Neural cell (in vitro differentiated cells): ENCODE results near the gene SLC45A1. TPM values are rescaled to one million over a fixed set of nuclear protein-coding genes. Genes with fewer than 3 reads are reported as not detected.

Source experiments
- H2AFZ ChIP-seq: fragments of 200-600, 300-800 bp; sonication (generic), shearing (Covaris generic); 2 replicates; pipeline ENCODE4 v1.6.0; 2014; ENCODE audit warnings: low read depth, mild to moderate bottlenecking, antibody characterized with exemption, low read length, moderate library complexity
- H3F3A ChIP-seq: fragments of 200-600 bp; shearing (Covaris generic); 2 replicates; pipeline ENCODE4 v1.6.1; 2016; ENCODE audit warnings: mild to moderate bottlenecking, moderate library complexity, mixed read lengths, antibody characterized with exemption, low read length; ENCODE audit not compliant: insufficient read depth, poor library complexity, severe bottlenecking
- H3K27ac ChIP-seq: fragments of 200-600, 300-800 bp; sonication (generic), shearing (Covaris generic); 2 replicates; pipeline ENCODE4 v1.5.1; 2014; ENCODE audit warnings: mild to moderate bottlenecking, low read length, moderate library complexity
- H3K27me3 ChIP-seq: fragments of 300-800, 200-600 bp; sonication (generic), shearing (Covaris generic); 2 replicates; pipeline ENCODE4 v1.6.0; 2014; ENCODE audit warnings: mild to moderate bottlenecking, low read depth, low read length, moderate library complexity; ENCODE audit not compliant: insufficient read depth
- H3K36me3 ChIP-seq: fragments of 300-800, 200-600 bp; sonication (generic), shearing (Covaris generic); 2 replicates; pipeline ENCODE4 v1.5.1; 2014; ENCODE audit warnings: mild to moderate bottlenecking, antibody characterized with exemption, low read length, moderate library complexity; ENCODE audit not compliant: insufficient read depth
- H3K4me2 ChIP-seq: fragments of 300-800, 200-600 bp; sonication (generic), shearing (Covaris generic); 2 replicates; pipeline ENCODE4 v1.6.0; 2014; ENCODE audit warnings: mild to moderate bottlenecking, low read length
- H3K4me3 ChIP-seq: fragments of 300-800, 200-600 bp; sonication (generic), shearing (Covaris generic); 2 replicates; pipeline ENCODE4 v1.5.1; 2014; ENCODE audit warnings: mild to moderate bottlenecking, low read length, moderate library complexity
- H3K79me2 ChIP-seq: fragments of 200-600 bp; shearing (Covaris generic); replicated peaks from 2 replicates; pipeline ENCODE4 v1.6.0; 2014; ENCODE audit warnings: mild to moderate bottlenecking, low read length, moderate library complexity; ENCODE audit not compliant: insufficient read depth
- H3K9ac ChIP-seq: fragments of 300-800, 200-600 bp; sonication (generic), shearing (Covaris generic); 2 replicates; pipeline ENCODE4 v1.6.1; 2016; ENCODE audit warnings: mild to moderate bottlenecking, low read length, mixed read lengths
- H3K9me2 ChIP-seq: fragments of 200-600 bp; shearing (Covaris generic); 2 replicates; pipeline ENCODE4 v1.6.1; 2016; ENCODE audit warnings: mild to moderate bottlenecking, low read length, mixed read lengths; ENCODE audit not compliant: insufficient read depth
- H3K9me3 ChIP-seq: fragments of 200-600, 300-800 bp; sonication (generic), shearing (Covaris generic); 2 replicates; pipeline ENCODE4 v1.6.1; 2016; ENCODE audit warnings: mild to moderate bottlenecking, mixed run types, low read length, moderate library complexity, mixed read lengths
- H4K20me1 ChIP-seq: fragments of 200-600 bp; shearing (Covaris generic); 2 replicates; pipeline ENCODE4 v1.6.1; 2016; ENCODE audit warnings: mild to moderate bottlenecking, mixed run types; ENCODE audit not compliant: insufficient read depth
- CTCF ChIP-seq: fragments of 450-650 bp; IDR thresholded peaks from 2 replicates; pipeline ENCODE4 v1.5.1; 2014; ENCODE audit warnings: antibody characterized with exemption, mild to moderate bottlenecking, moderate library complexity; ENCODE audit not compliant: poor library complexity, severe bottlenecking
- EP300 ChIP-seq: fragments of 450-650 bp; conservative IDR thresholded peaks from 2 replicates; pipeline ENCODE4 v1.6.1; 2014; ENCODE audit warnings: antibody characterized with exemption, mild to moderate bottlenecking, moderate library complexity; ENCODE audit not compliant: poor library complexity, severe bottlenecking
- EZH2 ChIP-seq: fragments of 200-600, 300-800 bp; shearing (Covaris generic), sonication (generic); IDR thresholded peaks from 2 replicates; pipeline ENCODE4 v1.6.1; 2014; ENCODE audit warnings: antibody characterized with exemption, low read length, borderline replicate concordance, mild to moderate bottlenecking; ENCODE audit not compliant: insufficient read depth, poor library complexity, severe bottlenecking
- MXI1 ChIP-seq: fragments of 450-650 bp; conservative IDR thresholded peaks from 2 replicates; pipeline ENCODE4 v1.6.1; 2014; ENCODE audit warnings: antibody characterized with exemption, mild to moderate bottlenecking; ENCODE audit not compliant: poor library complexity, severe bottlenecking
- POLR2AphosphoS5 ChIP-seq: IDR thresholded peaks from 2 replicates; pipeline ENCODE4 v1.6.1; 2012
- RAD21 ChIP-seq: fragments of 450-650 bp; conservative IDR thresholded peaks from 2 replicates; pipeline ENCODE4 v1.6.1; 2014; ENCODE audit warnings: antibody characterized with exemption, mild to moderate bottlenecking, moderate library complexity
- REST ChIP-seq: IDR thresholded peaks from 2 replicates; pipeline ENCODE4 v1.6.1; 2012; ENCODE audit warnings: borderline replicate concordance
- SMC3 ChIP-seq: fragments of 450-650 bp; conservative IDR thresholded peaks from 2 replicates; pipeline ENCODE4 v1.6.1; 2014; ENCODE audit warnings: antibody characterized with exemption, mild to moderate bottlenecking, moderate library complexity; ENCODE audit not compliant: poor library complexity
- TAF1 ChIP-seq: IDR thresholded peaks from 2 replicates; pipeline ENCODE4 v1.6.1; 2012; ENCODE audit warnings: low read depth
- polyA plus RNA-seq: library from polyadenylated mRNA; depleted of rRNA; stranded (reverse); fragments of >200 nt; gene quantifications from 2 replicates; pipeline ENCODE4 v1.2.3, GENCODE V29; 2014

Gene SLC45A1
- polyA plus RNA-seq, 1 donor from 2014 or later: 7.1 TPM

- H3K9me2 ChIP-seq: no peaks in the 10 kb centered on the region
- H3F3A ChIP-seq: no peaks in the 10 kb centered on the region
- H3K4me2 ChIP-seq: no peak overlapping the region
- H3K9me3 ChIP-seq: no peaks in the 10 kb centered on the region
- no peak overlapping the region for H3K27ac ChIP-seq
- no peaks in the 10 kb centered on the region for H3K27me3 ChIP-seq
- H2AFZ ChIP-seq: no peak overlapping the region
- no peak overlapping the region for H3K9ac ChIP-seq
- no peak overlapping the region for H3K4me3 ChIP-seq
- no peaks in the 10 kb centered on the region for H3K36me3 ChIP-seq
- TF ChIP-seq CTCF (no peak), TAF1 (no peak), REST (no peak), EZH2 (no peak), POLR2AphosphoS5 (no peak), MXI1 (no peak), RAD21 (no peak), SMC3 (no peak)
- H3K79me2 ChIP-seq: peaks cover 16% of the 10 kb centered on the region
- no peaks in the 10 kb centered on the region for H4K20me1 ChIP-seq
Observed at GRCh38 chr1:8378178-8378577, 60.3 kb downstream of the SLC45A1 start.

DNA sequence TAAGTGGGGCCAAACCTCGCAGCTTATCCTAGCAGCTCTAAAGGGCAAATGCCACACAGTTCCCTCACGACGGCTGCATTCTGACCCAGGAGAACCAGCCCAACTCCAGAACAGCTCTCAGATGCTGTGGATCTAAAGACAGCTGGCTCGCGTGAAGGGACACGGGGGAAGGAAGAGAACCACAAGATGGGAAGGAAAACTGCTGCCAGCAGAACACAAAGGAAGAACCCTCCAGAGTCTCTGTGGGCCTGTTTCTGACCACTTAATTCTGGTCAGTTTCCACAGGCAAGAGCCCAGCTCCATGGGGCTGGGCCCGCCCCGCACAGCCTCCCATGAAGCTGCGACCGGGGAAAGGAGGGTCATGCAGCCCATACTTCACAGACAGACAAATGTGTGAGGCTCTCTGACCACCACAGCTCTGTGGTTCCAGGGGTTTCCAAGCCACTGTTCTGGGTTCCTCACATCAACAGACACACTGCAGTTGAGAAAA lies 61.1 kb downstream of the SLC45A1 start:
- H3K27me3 ChIP-seq: no peaks in the 10 kb centered on the region
- H3K4me3 ChIP-seq: no peak overlapping the region
- H3K9me2 ChIP-seq: no peaks in the 10 kb centered on the region
- no peak overlapping the region for H3K4me2 ChIP-seq
- no peak overlapping the region for H3K9ac ChIP-seq
- no peaks in the 10 kb centered on the region for H3K36me3 ChIP-seq
- H3K27ac ChIP-seq: no peak overlapping the region
- peaks cover 16% of the 10 kb centered on the region for H3K79me2 ChIP-seq
- TF ChIP-seq EZH2 (no peak), MXI1 (no peak), TAF1 (no peak), EP300 (no peak), CTCF (no peak), REST (no peak), POLR2AphosphoS5 (no peak), SMC3 (no peak), RAD21 (no peak)
- no peaks in the 10 kb centered on the region for H3K9me3 ChIP-seq
- H4K20me1 ChIP-seq: peaks cover 1% of the 10 kb centered on the region
- H2AFZ ChIP-seq: no peak overlapping the region
- H3F3A ChIP-seq: no peaks in the 10 kb centered on the region
